DMS79 treated with DMSO at 0.1 percent for 48 hours (cell line): ENCODE data around the gene LGALS14.

Source experiments
- DNase-seq: peaks from one replicate; lab custom pipeline; 2025; lab: John Stamatoyannopoulos, UW

LGALS14 gene

GRCh38 chr19:39749981-39750380, 45.7 kb downstream of the LGALS14 start:
- no peak for DNase-seq

DNA sequence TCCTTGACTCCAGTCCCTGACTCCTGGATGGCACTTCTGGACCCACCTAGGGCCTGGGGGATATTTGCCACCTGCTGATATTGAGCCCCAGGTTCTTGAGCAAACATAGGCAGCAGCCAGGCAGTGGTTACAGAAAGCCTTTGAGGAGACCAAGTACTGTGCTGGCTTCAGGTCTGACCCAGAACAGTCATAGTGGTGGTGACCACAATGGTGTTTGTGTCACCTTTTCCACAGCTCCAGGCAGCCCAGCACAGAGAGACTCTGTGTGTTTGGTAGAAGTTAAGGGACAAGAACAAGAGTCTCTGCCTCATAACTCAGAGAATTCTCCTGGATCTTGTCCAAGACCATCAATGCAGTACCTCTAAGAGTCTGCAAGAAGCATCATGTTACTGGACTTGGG, 48.1 kb downstream of the LGALS14 start:
- no peak for DNase-seq

DNA sequence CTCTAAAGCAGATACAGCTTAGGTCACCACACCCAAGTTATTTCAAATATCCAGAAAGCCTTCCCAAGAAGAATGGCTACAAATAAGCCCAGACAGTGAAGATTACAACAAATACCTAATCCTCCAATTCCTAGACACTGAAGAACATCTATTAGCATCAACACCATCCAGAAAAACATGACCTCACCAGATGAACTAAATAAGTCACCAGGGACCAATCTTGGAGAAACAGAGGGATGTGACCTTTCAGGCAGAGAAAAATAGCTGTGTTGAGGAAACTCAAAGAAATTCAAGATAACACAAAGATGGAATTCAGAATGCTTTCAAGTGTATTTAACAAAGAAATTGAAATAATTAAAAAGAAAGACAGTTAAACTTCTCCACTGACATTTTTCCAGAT, 48.5 kb downstream of the LGALS14 start:
- DNase-seq: no peak

- DNase-seq: no peak
Measured at GRCh38 chr19:39754544-39754943, 50.3 kb downstream of the LGALS14 start.

DNA sequence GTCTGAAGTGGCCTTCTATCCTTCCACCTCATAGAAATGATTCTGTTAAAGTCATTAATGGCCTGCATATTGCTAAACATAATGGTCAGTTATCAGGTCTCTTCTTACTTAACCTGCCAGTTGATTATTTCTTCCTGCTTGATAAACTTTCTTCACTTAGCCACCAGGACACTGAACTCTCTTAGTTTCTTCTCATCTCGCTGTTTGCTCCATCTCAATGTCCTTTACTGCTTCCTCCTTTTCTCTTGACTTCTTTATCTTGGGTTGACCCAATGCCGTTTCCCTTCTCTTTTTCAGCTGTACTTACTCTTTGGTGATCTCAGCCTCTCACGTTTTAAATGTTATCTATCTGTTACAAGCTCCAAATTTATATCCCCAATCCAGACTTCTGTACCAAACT, 50.7 kb downstream of the LGALS14 start:
- DNase-seq: no peak
